Measurements from ENCODE around the gene ABL1.

DNA sequence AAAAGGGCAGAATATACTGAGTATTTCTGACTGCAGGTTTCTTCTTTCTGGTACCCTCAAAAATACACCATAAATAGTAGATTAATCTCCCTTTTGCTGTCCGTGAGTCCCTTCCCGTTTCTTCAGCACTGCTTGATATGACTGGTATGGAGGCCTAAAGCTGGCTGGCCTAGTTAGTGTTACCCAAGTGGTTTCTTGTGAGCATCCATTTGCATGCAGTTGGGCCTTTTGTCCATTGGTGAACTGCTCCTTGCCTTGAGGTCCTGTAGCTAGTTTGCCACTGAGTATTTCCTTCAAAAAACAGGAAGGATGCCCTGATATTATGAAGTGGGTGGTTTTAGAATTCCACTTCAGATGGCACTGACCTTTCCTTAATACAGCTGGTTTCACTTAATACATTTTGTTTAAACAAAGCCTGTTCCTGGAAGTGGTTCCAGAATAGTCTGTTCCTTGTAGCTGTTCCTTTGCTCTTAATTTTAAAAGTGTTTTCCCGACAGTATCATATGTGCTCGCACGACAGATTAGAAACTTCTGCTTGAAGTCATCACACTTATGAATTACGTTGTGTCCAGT lies 40.0 kb upstream of the ABL1 start:
- TF ChIP-seq, protein P1, sequence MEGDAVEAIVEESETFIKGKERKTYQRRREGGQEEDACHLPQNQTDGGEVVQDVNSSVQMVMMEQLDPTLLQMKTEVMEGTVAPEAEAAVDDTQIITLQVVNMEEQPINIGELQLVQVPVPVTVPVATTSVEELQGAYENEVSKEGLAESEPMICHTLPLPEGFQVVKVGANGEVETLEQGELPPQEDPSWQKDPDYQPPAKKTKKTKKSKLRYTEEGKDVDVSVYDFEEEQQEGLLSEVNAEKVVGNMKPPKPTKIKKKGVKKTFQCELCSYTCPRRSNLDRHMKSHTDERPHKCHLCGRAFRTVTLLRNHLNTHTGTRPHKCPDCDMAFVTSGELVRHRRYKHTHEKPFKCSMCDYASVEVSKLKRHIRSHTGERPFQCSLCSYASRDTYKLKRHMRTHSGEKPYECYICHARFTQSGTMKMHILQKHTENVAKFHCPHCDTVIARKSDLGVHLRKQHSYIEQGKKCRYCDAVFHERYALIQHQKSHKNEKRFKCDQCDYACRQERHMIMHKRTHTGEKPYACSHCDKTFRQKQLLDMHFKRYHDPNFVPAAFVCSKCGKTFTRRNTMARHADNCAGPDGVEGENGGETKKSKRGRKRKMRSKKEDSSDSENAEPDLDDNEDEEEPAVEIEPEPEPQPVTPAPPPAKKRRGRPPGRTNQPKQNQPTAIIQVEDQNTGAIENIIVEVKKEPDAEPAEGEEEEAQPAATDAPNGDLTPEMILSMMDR (IDR thresholded peaks at IDR 0.05; ENCODE audit: borderline replicate concordance, extremely low read depth, low read length, poor library complexity, severe bottlenecking): no peak
- no peak for TF ChIP-seq EZH2 (IDR thresholded peaks at IDR 0.05; ENCODE audit: borderline replicate concordance, low read depth, low read length, severe bottlenecking)
